ENCODE measurements around the gene TLE1. TPM values are rescaled to one million over a fixed set of nuclear protein-coding genes. Genes with fewer than 3 reads are reported as not detected.

Gene TLE1
- total RNA-seq, 1 donor from 2014 or later, result 79.4 TPM

GRCh38 chr9:81625969-81626368 is 63.4 kb downstream of the TLE1 start:
- no peak for DNase-seq (ENCODE audit: low spot score)
- Mint-ChIP-seq H3K36me3 (ENCODE audit: low read depth, unreplicated experiment) (peaks cover 9% of the 10 kb centered on the region), H3K9me3 (ENCODE audit: unreplicated experiment) (no peaks in the 10 kb centered on the region), H3K4me3 (ENCODE audit: unreplicated experiment) (no peak overlapping the region), H3K27me3 (ENCODE audit: unreplicated experiment) (no peaks in the 10 kb centered on the region), H3K4me1 (ENCODE audit: unreplicated experiment) (peaks cover 22% of the 10 kb centered on the region), H3K27ac (ENCODE audit: unreplicated experiment) (no peak overlapping the region)
- no peak for TF ChIP-seq CTCF (IDR thresholded peaks at IDR 0.05; ENCODE audit: unreplicated experiment)

- Mint-ChIP-seq H3K4me3 (ENCODE audit: unreplicated experiment) (no peak overlapping the region), H3K9me3 (ENCODE audit: unreplicated experiment) (no peaks in the 10 kb centered on the region), H3K36me3 (ENCODE audit: low read depth, unreplicated experiment) (peaks cover 21% of the 10 kb centered on the region), H3K27me3 (ENCODE audit: unreplicated experiment) (no peaks in the 10 kb centered on the region), H3K4me1 (ENCODE audit: unreplicated experiment) (peaks cover 43% of the 10 kb centered on the region), H3K27ac (ENCODE audit: unreplicated experiment) (no peak overlapping the region)
- no peak for TF ChIP-seq CTCF (IDR thresholded peaks at IDR 0.05; ENCODE audit: unreplicated experiment)
- DNase-seq (ENCODE audit: low spot score), result no peak
These were observed 65.6 kb downstream of the TLE1 start for GRCh38 chr9:81623778-81624177.

- Mint-ChIP-seq H3K27me3 (ENCODE audit: unreplicated experiment) (no peaks in the 10 kb centered on the region), H3K4me1 (ENCODE audit: unreplicated experiment) (peaks cover 44% of the 10 kb centered on the region), H3K36me3 (ENCODE audit: low read depth, unreplicated experiment) (peaks cover 23% of the 10 kb centered on the region), H3K9me3 (ENCODE audit: unreplicated experiment) (no peaks in the 10 kb centered on the region), H3K4me3 (ENCODE audit: unreplicated experiment) (no peak overlapping the region), H3K27ac (ENCODE audit: unreplicated experiment) (no peak overlapping the region)
- no peak for DNase-seq (ENCODE audit: low spot score)
- TF ChIP-seq CTCF (IDR thresholded peaks at IDR 0.05; ENCODE audit: unreplicated experiment), result no peak
These were observed 66.7 kb downstream of the TLE1 start for GRCh38 chr9:81622471-81623255.

DNA sequence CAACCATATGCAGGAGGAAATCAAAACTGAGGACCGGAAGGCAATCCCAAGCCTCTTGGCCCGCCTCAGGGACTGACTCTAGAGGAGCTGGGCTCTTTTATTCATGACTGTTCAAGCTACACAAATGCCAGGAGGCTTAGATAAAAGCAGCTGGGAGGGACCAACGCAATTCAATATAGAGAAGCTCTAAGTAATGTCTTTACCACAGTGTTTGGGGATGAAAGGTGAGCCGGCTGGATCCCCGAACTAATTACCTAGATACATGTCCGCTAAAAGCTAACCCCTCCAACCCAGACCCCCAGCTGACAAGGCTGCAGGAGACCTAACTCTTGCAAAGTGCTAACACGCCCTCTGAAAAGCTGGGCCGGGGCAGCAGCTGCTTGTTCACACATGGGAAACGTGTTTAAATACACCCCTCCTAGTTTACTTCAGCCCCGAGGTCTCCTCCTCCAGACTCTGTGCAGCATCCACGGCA is 67.5 kb downstream of the TLE1 start:
- no peak overlapping the region for H3K4me3 Mint-ChIP-seq (ENCODE audit: unreplicated experiment)
- no peaks in the 10 kb centered on the region for H3K9me3 Mint-ChIP-seq (ENCODE audit: unreplicated experiment)
- H3K27ac Mint-ChIP-seq (ENCODE audit: unreplicated experiment), result peak overlapping the region; percentile 65
- no peaks in the 10 kb centered on the region for H3K27me3 Mint-ChIP-seq (ENCODE audit: unreplicated experiment)
- H3K4me1 Mint-ChIP-seq (ENCODE audit: unreplicated experiment), result peaks cover 44% of the 10 kb centered on the region
- no peak for TF ChIP-seq CTCF (IDR thresholded peaks at IDR 0.05; ENCODE audit: unreplicated experiment)
- no peak for DNase-seq (ENCODE audit: low spot score)
- H3K36me3 Mint-ChIP-seq (ENCODE audit: low read depth, unreplicated experiment), result peaks cover 27% of the 10 kb centered on the region

DNA sequence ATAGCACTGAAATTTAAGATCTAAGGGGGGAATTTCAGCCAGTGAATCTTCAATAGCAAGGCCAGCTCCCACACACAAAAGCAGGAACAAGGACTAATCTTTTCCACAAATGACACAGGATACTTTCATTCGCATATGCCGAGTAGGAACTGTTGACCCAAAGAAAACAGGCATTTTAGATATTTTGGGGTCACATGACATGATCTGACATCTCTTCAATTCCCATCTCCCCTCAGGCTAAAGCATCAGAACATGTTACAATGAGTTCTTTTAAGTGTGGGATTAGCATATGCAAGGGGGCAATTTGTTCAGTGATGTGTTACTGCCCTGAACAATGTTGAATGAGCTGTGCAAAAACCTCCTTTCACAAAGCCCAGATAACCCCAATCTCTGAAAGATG is 68.2 kb downstream of the TLE1 start:
- no peak for DNase-seq (ENCODE audit: low spot score)
- H3K36me3 Mint-ChIP-seq (ENCODE audit: low read depth, unreplicated experiment), result peaks cover 31% of the 10 kb centered on the region
- H3K4me1 Mint-ChIP-seq (ENCODE audit: unreplicated experiment), result peaks cover 44% of the 10 kb centered on the region
- H3K4me3 Mint-ChIP-seq (ENCODE audit: unreplicated experiment), result no peak overlapping the region
- no peak for TF ChIP-seq CTCF (IDR thresholded peaks at IDR 0.05; ENCODE audit: unreplicated experiment)
- H3K27me3 Mint-ChIP-seq (ENCODE audit: unreplicated experiment), result no peaks in the 10 kb centered on the region
- no peaks in the 10 kb centered on the region for H3K9me3 Mint-ChIP-seq (ENCODE audit: unreplicated experiment)
- peak overlapping the region; percentile 65 for H3K27ac Mint-ChIP-seq (ENCODE audit: unreplicated experiment)

All from endothelial cell (in vitro differentiated cells).